Measurements from ENCODE around the gene BMP8A.
"Not testable (repeated sequence)": the region's sequence is repeated elsewhere in the genome, so short reads cannot be mapped to it uniquely, and the experiment has no call there.

Gene BMP8A

DNA sequence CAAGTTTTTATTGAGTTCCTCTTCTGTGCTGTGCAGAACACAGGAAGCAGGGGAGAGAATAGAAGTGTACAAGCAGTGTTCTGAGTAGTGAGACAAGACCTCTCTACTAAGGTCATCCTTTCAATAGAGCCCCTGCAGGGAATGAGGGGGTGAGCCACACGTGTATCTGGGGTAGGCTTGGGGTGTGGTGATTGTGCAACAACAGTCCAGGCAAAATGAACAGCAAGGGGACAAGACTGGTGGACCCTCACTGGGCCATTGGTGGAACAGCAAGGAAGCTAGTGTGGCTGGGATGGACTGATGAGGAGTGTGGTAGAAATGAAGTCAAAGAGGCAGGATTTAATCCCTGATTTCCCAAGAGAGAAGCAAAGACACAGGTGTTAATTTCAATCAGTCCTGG is 8.2 kb upstream of the BMP8A start:
- DNase-seq (ENCODE audit: low spot score) = no peak

DNA sequence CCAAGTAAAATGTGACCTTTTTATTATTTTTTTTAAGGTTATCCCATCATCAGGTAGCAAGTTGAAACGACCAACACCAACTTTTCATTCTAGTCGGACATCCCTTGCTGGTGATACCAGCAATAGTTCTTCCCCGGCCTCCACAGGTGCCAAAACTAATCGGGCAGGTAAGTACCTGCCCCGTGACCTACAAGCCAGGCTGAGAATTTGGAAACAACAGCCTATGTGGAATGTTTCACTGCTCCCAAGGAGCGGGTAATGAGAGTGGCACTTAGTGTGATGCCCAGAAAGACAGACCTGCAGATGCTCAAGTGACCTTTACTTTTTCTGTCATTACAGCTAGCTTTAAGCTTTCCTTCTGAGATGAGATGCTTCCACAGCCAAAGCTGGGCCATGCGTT is 6.9 kb upstream of the BMP8A start:
- no peak for DNase-seq (ENCODE audit: low spot score)

DNA sequence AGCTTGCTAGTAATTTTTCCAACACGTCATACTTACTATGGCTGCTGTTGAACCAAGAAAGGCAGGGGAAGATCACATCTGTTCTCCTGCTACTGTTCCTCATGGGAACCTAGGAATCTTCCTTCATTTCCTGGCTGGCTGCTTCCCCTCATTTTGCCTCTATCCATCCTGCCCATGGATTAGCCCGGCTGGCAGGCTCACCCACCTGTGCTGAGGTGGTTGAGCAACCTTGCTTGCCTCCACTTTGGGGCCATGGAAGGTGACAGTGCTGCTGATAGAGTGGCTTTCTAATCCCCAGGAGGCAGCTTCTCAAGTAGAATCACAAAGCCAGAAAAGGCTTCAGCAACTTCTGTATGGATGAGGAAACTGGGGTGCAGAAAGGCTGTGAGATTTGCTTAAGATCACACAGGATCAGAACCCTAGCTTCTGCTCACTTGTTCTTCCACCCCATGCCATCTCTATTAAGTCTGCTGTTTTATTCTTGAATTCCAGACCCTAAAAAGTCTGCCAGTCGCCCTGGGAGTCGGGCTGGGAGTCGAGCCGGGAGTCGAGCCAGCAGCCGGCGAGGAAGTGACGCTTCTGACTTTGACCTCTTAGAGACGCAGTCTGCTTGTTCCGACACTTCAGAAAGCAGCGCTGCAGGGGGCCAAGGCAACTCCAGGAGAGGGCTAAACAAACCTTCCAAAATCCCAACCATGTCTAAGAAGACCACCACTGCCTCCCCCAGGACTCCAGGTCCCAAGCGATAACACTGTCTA is 6.2 kb upstream of the BMP8A start:
- no peak for DNase-seq (ENCODE audit: low spot score)

DNA sequence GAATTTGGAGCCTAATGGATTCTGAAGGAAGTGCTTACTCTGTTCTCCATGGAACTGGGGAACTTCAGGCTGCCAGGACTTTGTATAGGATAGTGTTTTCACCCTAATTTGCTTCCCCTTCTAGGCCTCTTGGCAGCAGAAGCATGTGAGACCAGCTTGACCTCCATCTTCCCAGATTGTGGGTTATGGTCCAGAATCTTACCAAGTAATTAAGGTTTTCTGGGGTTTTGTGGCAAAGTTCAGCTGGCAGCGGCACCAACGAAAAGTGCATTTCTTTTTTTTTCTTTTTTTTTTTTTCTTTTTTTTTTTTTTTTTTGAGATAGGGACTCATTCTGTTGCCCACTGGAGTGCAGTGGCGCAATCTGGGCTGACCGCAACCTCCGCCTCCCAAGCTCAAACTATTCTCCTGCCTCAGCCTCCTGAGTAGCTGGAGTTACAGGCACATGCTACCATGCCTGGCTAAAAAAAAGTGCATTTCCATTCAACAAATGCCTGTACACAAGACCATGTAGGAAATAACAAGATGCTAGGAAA is 3.4 kb upstream of the BMP8A start:
- DNase-seq (ENCODE audit: low spot score) = no peak

DNA sequence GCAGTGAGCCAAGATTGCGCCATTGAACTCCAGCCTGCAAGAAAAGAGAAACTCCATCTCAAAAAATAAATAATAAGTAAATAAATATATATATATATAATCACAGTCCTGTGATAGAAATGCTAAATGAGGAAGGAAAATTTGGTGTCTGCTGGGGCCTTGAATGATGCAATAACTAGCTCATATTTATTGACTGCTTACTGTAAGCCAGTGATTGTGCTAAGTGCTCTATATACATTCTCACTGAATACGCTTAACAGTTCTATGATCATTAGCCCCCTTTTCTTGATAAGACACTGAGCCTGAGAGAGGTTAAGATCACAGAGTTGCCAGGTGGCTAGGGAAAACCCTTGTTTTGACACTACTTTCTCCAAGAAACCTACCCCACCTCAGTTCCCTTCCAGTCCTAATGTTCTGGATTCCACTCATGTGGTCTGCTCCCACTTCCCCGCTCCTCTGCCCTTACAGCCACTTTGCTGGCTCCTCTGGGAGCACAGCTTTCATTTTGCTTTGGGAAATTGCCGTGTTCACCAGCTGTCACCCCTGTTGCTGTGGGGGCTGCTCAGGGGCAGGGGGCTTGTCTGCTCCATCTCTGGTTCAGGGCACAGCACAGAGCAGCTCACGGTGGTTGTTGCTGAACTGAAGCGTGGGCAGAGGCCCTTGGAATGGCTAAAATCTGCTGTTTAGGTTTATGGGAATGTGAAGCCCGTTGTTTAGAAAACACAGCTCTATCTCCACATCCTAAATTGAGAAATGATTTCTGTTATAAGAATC is 2.5 kb upstream of the BMP8A start:
- no peak for DNase-seq (ENCODE audit: low spot score)

DNA sequence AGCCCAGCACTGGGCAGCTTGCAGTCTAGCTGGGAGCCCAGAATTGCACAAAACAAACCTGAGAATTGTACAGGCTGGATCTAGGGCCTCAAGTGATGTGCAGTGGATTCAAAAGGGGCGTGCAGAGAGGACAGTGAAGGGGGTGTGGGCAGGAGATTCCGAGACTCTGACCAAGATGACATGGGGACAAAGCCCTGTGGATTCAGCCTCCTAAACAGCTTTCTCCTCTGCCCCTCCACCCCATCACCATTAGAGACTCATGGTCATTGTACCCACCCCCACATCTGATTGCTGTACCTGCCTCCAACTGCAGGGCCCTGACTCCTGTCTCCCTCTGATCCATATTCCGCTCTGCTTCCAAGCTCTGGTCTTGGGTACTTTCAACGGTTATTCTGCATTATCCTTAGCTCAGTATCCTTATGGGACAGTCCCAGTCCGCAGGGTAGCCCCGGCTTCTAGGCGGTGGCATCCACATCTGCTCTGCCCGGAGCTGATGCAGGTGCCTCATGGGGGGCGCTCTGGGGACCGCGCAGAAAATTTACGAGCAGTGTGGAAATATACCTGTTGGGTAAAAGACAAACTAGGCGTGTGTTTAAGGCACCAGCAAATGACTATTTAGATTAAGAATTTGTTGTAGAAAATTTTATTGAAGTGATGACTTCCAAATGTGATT is 1.7 kb upstream of the BMP8A start:
- DNase-seq (ENCODE audit: low spot score) = no peak

DNA sequence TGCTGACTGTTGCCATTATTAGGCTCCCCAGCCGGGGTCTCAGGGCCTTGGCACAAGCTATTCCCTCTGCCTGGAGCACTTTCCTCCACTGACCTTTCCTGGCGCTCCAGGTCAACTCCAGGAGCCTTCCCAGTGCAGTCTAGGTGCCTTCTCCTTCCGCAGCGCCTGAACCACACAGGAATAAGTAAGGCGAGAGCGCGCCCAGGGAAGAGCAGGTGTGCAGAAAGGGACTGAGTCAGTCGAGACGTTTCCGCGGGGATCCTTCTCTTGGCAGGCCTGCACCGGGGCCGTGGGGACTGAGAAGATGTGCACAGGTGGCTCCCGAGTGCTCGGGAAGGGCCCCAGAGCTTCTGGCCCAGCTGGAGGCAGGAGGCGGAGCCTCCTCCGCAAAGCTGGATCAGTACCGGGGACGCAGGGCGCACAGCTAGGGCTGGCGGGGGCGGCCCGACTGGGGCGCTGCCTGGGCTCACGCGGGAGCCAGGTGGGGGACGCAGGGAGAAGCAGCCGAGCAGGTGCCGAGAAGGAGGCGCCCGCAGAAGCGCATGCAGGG is 765 bp upstream of the BMP8A start:
- DNase-seq (ENCODE audit: low spot score) = no peak

DNA sequence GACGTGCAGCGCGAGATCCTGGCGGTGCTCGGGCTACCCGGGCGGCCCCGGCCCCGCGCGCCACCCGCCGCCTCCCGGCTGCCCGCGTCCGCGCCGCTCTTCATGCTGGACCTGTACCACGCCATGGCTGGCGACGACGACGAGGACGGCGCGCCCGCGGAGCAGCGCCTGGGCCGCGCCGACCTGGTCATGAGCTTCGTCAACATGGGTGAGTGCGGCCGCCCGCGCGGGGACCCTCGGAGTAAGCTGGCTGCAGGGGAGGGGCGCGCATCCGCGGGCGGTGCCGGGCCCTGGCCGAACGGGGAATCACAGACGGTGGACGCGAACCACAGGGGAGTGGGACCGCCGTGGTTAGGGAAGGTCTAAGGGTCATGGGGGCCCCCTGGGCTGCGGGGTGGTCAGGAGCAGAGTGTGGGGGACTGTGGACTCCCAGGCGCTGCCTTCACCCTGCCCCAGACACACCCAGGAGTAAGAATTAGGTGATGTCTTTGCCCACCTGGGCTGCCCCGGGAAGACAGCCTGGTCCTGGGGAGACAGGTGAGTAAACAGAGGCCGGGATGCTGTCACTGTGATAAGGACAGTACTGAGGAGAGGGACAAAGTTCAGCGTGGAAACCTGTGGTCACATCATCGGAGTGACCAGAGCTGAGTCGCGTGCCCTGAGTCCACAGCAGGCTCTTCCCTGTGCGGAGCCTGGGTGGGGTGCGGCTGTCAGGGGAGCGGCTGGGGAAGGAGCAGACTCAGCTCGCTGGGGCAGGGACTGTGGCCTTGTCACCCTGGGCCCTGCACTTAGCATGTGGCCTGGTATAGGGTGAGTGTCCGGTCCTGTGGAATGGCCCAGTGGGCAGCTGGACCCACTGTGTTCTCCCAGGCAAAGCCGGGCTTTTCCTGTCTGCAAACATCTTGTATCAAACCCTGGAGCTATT is 944 bp downstream of the BMP8A start:
- DNase-seq (ENCODE audit: low spot score) = not testable (repeated sequence)

DNA sequence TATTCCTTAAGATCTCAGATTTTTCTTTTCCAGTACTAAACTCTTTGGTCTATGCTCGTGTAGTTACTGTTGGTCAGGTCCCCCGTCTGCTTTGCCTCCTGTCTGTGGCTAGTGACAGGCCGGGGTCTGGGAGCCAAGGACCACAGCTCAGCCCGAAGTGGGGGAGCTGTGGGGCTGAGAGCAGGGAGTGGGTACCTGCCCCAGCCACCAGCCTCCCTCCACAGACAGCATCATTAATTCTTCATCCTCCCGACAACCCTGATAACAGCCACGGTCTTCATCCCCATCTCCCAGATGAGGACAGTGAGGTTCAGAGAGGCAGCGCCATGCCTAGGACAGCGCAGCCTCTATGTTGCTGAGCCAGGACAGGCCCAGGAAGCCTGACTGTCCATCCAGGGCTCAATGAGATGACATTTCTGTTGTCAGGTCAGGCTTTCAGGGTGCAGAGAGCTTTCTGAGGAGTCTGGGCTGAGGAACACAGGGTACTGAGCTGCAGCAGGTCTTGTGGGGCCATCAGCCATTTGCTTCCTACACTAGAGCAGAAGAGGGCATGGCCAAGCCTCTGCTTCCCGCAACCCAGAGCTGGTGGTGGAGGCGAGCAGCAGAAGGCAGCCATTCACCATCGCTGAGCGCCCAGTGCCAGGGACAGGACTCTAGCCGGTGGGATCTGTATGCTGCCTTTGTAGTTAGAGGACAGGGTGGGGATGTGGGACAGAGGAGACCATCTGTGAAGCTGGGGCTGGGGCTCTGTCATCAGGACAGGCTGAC is 1.8 kb downstream of the BMP8A start:
- not testable (repeated sequence) for DNase-seq (ENCODE audit: low spot score)

DNA sequence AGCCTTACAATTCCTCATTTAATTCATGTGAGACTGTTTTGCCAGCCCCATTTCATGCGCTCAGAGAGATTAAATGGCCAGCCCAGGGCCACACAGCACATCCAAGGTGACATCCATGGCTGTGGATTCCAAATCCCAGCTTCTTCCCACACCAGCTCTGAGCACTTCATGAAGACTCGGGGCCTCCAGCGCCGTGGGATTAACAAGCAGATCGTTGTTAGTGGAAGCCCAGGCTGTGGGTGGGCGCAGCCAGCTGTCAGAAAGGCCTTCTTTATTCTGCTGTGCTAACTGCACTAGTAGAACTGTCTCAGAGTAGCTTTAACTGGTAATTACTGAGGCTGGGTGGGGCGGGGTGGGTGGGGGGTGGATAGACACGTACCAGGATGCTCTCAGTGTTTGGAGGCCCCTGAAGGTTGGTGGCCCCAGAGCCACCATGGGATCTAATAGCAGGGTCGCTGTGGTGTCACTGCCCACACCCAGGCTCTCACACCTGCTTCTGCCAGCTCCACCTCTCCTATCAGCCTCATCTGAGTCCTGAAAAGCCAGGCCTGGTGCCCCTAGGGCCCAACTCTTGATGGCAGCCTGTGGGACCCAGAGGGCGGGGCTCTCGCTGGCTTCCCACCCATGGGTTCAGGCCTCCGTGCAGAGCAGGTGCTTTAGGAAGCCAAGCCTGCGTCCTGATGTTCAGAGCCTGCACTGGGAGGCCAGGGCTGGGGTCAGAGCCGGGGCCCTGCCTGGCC is 3.4 kb downstream of the BMP8A start:
- DNase-seq (ENCODE audit: low spot score) = no peak

DNA sequence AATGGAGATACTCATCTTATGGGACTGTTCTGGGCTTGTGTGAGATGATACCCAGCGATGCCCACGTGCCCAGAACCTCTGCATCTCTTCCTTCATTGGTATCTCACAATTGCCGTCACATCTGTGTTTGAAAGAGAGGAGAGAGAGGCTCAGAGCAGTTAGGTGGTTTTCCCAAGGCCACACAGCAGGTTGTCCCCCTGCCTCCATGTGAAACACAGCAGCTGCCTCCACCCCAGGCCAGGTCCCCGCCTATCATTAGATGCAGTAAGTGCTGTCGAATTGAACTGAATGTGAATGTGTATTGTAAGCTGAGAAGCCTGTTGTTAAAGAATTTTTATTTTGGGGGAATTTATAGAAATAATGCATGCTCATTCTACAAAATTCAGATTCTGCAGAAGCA is 5.1 kb downstream of the BMP8A start:
- not testable (repeated sequence) for DNase-seq (ENCODE audit: low spot score)

DNA sequence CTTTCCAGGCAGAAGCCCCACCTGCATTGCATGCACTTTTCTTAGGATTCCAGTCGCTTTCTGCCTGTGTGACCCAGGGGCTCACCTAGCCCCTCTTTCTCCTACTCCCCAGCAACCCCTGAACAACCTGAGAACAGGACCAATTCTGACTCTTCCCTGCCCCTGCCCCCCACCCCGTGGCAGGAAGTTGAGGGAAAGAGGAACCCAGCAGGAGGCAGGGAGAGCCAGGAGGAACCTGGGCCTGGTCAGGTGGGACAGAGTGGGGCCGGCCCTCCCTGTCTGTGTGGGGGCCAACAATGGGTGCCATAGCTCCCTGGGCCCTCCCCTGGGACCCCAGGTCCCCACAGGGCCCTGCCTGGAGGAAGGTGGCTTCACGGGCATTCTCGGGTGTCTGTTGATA is 6.1 kb downstream of the BMP8A start:
- DNase-seq (ENCODE audit: low spot score) = no peak

DNA sequence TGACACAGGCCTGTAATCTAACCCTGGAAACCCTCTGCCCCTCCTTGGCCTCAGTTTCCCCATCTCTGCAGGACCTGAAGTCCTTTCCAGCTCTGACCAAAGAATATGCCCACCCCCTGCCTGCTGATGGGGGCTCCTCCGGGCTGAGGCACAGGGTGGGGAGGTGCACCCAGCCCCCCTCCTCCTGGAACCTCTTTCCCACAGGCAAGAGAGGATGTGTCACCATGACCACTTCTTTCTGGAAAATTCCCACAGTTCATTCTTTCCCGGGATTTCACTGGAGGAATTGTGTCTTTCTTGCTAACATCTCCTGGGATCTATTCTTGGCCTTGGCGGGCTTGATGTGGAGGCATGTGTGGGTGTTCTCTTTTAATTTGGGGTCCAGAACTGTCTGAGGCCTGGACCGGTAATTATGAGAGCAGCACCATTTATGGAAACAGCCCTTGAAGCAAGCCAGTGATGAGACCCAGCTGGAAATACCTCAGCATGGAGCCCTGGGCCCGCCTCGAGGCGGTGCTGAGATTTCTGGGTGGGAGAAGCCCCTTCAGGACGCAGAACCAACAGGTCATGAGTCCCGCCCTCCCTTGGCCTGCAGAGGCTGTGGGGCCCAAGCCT is 6.8 kb downstream of the BMP8A start:
- DNase-seq (ENCODE audit: low spot score) = not testable (repeated sequence)

DNA sequence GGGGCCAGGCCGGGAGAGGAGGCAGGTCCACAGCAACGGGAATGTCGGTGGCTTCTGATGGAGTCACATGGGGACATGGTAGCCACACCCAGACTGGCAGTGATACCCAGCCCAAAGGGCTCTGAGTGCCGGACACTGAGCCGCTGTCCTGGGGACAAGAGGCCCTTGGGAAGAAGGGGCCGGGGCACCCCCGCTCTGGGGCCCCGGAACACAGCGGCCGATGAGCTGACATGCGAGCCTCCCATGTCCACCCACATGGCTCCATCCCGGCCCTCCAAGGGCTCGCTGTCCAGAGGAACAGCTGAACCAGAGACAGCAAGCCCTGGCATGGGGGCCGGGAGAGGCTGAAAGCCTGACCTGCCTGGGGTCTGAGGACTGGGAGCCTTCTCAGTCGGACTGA is 7.4 kb downstream of the BMP8A start:
- DNase-seq (ENCODE audit: low spot score) = not testable (repeated sequence)

DNA sequence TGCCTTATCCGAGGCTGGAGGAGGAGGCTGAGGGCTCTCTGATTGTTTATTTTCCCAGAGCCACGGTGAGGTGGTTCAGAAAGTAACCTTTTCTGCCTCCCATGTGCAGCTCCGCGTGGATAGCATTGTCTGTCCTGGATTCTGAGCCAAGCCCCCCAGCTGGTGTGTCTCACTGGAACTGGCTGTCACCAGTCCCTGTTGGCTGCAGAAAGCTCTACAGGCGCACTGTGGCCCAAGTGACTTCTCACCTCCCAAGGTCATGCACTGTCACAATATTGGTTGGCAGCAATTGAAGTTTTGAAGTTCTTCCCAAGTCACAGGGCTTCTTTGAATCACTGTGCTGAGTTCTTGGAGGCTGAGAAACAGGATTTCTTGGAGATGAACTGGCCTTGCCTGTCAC is 8.2 kb downstream of the BMP8A start:
- DNase-seq (ENCODE audit: low spot score) = no peak

DNA sequence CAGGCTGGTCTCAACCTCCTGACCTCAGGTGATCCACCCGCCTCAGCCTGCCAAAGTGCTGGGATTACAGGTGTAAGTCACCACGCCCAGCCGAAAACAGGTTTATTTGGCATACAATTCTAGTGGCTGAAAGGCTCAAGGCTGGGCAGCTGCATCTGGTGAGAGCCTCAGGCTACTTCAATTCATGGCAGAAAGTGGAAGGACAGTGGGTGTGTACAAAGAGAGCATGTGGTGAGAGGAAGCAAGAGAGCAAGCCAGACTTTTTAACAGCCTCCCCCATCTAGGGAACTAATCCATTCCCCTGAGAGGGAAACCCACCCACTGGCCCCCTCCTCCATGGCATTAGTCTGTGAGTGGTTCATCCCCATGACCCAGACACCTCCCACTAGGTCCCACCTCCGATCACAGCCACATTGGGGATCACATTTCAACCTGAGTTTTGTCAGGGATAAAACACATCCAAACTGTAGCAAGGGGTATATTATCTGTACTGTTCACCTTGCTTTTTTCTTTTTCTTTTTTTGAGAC is 9.5 kb downstream of the BMP8A start:
- DNase-seq (ENCODE audit: low spot score) = no peak

DNA sequence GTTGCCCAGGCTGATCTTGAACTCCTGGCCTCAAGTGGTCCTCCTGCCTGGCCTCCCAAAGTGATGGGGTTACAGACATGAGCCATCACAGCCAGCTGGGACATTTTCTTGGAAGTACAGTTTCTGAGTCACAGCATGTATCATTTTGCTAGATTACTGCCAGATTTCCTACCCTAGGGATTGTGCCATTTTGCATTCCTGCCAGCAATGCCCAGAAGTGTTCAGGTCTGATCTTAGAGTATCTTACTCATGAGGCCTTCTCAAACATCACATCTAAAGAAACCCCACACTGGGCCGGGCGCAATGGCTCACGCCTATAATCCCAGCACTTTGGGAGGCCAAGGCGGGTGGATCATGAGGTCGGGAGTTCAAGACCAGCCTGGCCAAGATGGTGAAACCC is 10.2 kb downstream of the BMP8A start:
- no peak for DNase-seq (ENCODE audit: low spot score)

DNA sequence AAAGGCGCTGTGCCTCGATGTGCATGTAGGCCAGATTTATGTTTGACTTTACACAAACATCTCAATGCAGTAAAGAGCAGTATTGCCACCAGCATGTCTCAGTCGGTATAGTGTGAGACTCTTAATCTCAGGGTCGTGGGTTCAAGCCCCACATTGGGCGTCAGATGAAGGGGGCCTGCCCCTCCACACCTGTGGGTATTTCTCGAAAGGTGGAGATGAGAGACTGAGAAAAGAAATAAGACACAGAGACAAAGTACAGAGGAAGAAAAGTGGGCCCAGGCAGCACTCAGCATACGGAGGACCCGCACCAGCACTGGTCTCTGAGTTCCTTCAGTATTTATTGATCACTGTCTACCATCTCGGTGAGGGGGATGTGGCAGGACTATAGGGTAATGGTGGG is 13.0 kb downstream of the BMP8A start:
- not testable (repeated sequence) for DNase-seq (ENCODE audit: low spot score)

DNA sequence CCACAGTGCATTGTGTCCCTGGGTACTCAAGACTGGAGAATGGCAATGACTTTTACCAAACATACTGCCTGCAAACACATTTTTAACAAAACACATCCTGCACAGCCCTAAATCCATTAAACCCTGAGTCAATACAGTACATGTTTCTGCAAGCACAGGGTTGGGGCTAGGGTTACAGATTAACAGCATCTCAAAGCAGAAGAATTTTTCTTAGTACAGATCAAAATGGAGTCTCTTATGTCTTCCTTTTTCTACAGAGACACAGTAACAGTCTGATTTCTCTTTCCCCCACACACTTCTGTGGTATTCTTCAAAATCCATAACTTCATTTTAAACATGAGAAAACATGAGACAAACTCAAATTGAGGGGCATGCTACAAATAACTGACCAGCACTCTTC is 13.9 kb downstream of the BMP8A start:
- DNase-seq (ENCODE audit: low spot score) = no peak
